HG02763 (cell line): ENCODE measurements around the gene HOXD4.

Experiments
- ATAC-seq: cut with Tn5 transposase; IDR thresholded peaks from one replicate; pipeline ENCODE4 v1.9.1; 2021; ENCODE audit warnings: mild to moderate bottlenecking, moderate library complexity; ENCODE audit not compliant: unreplicated experiment

HOXD4 gene

GRCh38 chr2:176170602-176171305 is 19.4 kb downstream of the HOXD4 start:
- ATAC-seq: no peak

DNA sequence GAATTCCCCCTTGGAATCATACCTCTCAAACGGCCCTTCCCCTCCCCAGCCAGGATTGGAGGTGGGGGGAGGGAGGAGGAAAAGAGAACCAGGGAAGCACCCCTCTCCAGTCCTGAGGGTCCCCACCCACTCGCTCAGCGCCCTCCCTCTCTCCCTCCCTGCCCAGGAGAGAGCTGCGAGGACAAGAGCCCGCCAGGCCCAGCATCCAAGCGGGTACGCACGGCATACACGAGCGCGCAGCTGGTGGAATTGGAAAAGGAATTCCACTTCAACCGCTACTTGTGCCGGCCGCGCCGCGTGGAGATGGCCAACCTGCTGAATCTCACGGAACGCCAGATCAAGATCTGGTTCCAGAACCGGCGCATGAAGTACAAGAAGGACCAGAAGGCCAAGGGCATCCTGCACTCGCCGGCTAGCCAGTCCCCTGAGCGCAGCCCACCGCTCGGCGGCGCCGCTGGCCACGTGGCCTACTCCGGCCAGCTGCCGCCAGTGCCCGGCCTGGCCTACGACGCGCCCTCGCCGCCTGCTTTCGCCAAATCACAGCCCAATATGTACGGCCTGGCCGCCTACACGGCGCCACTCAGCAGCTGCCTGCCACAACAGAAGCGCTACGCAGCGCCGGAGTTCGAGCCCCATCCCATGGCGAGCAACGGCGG is 20.1 kb downstream of the HOXD4 start:
- ATAC-seq: no peak

DNA sequence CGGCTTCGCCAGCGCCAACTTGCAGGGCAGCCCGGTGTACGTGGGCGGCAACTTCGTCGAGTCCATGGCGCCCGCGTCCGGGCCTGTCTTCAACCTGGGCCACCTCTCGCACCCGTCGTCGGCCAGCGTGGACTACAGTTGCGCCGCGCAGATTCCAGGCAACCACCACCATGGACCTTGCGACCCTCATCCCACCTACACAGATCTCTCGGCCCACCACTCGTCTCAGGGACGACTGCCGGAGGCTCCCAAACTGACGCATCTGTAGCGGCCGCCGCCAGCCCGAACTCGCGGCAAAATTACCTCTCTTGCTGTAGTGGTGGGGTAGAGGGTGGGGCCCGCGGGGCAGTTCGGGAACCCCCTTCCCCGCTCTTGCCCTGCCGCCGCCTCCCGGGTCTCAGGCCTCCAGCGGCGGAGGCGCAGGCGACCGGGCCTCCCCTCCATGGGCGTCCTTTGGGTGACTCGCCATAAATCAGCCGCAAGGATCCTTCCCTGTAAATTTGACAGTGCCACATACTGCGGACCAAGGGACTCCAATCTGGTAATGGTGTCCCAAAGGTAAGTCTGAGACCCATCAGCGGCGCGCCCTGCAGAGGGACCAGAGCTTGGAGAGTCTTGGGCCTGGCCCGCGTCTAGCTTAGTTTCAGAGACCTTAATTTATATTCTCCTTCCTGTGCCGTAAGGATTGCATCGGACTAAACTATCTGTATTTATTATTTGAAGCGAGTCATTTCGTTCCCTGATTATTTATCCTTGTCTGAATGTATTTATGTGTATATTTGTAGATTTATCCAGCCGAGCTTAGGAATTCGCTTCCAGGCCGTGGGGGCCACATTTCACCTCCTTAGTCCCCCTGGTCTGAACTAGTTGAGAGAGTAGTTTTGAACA is 20.9 kb downstream of the HOXD4 start:
- no peak for ATAC-seq

DNA sequence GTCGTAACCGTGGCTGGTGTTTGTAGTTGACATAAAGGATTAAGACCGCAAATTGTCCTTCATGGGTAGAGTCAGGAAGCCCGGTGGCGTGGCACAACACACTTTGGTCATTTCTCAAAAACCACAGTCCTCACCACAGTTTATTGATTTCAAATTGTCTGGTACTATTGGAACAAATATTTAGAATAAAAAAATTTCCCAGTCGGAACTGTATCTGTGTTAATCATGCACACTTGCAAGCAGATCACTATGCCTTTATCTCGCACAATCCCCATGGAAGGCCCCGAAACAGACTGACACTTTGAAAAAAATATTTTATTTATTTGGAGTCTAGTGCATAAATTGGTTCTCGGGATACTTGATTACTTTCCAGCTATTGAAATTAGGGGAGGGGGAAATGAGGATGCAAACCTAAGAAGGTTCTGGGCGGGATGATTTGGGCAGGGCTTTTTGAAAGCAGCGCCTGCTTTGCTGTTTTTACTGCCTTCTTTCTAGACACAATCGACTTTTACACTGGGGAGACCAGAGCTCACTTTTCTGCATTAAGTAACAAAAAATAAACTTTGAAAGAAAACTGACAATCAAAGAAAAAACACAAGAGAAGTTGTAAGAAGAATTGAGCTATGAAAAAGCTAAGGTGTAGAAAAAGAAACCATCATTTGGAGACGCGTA is 21.7 kb downstream of the HOXD4 start:
- no peak for ATAC-seq

GRCh38 chr2:176173567-176174381 is 22.4 kb downstream of the HOXD4 start:
- ATAC-seq: no peak

DNA sequence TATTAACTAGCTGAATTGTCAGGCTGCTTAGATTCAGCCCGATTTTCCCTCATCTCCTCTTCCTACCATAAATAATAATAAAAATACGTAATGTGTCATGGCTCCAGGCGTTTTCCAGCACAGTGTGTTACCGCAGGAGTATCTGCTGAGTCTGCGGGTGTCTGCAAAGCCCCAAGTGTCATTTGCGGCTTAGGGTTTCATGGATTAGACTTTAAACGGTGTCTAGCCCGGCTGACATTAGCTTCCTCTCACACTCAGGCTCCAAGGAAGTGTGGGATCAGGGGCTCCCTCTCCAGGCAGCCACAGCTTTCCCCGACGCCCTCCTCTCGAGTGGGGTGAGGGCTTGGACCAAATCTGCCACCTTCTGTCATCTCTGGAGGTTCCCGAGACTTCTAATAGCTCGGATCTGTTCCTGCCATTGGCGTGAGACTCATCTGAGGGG is 23.1 kb downstream of the HOXD4 start:
- no peak for ATAC-seq

DNA sequence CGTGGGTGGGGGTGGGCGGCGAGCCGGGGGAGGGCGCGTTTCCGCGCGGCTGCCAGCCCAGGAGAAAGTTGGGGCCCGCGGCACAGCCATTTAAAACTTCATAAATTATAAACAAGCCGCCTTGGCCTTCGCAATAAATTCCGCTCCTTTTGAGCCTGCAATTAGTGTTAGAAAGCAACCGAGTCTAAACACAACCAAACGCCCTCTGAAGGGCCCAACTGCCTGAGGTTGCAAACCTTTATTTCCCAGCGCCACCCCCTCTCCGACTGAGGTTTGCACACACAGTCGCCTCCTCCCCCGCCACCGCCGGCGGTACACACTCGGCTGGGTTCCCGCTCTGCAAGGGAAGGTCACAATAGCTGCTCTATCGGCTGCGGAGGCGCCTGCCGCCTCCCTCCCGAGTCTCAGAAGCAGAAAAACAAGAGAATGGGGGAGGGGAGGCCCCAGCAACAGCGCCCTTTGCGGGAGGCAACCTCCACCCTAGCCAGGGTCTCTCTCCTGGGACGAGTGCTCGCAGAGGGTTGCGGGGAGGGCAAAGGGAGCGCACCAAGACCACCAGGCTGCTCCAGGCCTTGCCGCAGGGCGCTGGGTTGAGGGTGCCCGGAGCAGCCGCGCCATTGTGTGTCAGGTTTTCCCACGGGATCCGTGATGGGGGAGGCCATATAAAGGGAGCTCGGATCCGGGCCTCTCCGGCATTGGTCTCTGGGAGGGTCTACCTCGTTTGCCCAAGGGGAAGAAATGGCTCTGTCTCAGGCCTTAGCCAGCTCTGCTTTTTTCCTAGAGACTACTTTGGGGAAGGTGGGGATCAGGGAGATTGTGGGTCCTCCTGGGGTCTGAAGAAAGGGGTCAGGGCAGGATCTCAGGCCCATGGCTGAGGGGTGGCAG is 23.7 kb downstream of the HOXD4 start:
- no peak for ATAC-seq

GRCh38 chr2:176175709-176176607 is 24.6 kb downstream of the HOXD4 start:
- no peak for ATAC-seq

DNA sequence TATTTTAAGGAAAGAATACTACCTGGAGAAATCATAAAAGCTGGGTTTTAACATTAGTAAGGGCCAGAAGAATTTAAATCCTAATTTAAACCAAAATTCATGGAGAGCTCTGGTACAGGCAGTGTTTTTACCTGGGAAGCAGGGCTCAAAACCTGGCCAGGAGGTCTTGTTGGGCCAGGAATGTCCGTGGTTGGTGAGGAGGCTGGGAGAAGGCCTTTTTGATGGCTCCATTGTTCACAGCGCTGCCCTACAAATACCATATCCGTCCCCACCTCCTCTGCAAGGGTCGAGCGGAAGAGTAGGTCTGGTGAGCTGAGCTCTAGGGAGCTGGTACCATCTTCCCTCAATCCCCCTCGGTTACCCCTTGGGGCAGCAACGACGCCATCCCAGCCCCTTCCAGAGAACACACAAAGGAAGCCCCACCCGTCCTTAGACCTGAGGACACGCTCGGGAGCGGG is 26.3 kb downstream of the HOXD4 start:
- no peak for ATAC-seq

DNA sequence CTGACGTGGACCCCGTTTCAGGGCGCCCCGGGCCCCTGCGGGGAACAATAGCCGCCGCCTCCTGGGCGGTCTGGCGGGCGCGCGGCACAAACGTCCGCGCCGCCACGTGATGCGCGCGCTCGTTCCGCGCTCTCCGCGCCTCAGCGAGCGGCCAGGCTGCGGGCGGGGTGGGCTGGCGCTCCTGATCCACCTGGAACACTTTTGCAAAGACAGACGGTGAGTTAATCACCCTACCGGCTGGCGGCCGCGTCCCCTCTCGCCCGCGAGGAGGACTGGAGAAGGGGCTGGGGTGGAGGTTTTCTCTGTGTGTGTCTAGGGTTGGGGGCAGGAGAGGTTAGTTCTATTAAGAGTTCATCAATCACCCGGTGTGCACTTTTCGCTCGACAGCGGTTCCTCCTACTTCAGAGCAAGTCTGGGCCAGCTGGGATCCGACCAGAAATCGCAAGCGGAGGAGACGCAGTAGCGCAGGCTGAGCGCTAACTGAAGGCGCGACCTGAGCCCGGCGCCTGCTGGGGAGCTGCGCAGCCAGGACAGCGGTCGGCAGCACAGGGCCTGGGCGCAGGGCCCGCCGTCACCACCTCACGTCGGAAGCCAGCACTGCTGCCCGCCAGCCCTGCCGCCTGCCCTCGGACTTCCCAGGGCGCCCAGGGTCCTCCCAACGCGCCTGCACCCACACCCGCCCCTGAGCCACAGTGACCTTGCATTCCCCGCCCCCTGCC is 26.8 kb downstream of the HOXD4 start:
- no peak for ATAC-seq

DNA sequence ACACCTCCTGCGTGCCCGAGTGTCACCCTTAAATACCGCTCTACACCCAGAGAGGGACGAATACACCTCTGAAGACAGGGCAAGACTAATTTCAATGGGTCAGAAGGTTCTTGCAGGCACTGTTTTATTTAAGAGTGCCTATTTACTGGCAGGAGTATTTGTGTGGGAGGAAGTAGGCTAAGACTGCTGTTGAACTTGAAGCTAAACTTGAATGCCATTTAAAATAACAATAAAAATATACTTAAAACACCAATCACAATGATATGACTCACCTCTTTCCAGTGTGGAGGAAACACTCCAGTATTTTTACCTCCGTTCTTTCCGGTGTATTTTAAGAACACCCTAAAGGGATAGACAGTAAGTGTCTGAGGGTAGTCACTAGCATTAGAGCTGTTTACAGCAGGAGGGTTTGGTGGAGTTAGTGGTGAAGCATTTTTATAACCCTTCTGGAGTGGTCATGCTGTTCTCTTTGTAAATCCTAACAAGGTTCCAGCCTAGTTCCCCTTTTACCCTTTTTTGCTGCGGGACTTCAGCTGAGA is 27.5 kb downstream of the HOXD4 start:
- ATAC-seq: no peak

GRCh38 chr2:176181551-176181950 is 30.2 kb downstream of the HOXD4 start:
- ATAC-seq: no peak

DNA sequence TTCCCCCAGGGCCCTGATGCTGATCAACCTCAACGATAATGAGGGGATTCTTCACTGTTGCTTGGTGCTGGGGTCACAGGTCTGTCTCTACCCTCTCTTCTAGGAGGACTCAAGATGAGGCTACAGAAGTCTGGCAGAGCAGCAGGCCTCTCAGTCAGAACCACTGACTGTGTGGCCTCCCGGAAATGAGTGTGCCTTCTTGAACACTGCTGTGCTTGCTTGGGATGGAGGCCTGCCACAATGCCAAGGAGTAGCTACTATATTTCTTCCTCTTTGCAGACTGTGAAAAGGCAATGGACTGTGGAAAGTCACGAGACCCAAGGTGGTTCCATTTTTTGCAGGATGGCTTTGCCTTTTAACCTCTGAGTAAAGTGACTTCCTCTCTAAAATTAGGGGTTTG is 31.3 kb downstream of the HOXD4 start:
- no peak for ATAC-seq

DNA sequence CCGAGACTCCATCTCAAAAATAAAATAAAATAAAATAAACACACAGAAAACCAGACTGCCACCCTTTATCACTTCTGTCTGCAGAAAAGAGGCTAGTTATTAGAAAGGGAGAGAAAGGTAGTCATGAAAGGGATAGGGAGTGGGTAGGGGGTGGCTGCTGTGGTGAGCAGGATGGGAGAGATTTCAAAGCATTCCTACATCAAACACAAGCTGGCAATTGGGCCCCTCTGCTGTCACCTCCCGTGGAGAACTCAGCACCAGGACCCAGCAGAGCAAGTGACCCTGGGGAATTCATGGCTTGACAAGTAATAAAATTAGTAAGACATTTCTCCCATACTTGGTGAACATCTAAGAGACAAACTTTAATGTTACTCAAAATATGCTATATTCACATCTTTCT is 33.4 kb downstream of the HOXD4 start:
- ATAC-seq: no peak

GRCh38 chr2:176186024-176186423 is 34.7 kb downstream of the HOXD4 start:
- ATAC-seq: no peak

DNA sequence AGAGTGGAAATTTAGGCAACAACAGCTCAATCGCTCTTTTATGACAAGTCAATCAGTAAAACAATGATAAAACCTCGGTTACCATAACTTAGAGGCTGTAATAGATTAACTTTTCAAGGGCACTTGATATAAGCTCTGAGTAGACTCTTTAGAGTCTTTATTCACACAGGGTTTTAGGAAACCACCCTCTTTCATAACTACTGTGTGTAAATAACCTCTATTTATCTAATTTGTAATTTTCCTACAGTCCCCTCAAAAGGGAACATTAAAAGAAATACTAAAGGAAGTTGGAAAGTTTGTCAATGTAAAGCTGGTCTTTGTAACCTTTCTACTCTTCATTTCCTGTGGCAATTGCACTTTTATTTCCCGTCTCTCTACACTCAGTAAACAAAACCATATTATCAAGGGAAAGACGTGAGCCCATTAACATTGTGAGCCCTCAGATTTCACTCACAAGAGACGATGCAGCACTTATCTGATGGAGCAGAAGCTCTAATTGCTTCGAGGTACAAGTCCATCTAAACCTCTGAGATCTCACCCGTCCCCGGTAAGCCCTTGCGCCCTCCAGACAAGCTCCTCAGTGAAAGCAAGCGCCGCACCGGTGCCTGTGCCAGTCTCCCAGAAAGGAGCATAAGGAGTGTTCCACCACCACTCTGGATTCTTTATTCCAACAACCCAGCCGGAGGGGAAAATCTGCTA is 36.0 kb downstream of the HOXD4 start:
- ATAC-seq: no peak
